Cardiac atrium fibroblast (primary cell): Measurements from ENCODE around the gene DOK5. TPM values are rescaled to one million over a fixed set of nuclear protein-coding genes. Genes with fewer than 3 reads are reported as not detected.

Source experiments
- total RNA-seq: library from RNA; depleted of rRNA; stranded (reverse); fragments of >200 nt; gene quantifications from 2 replicates; pipeline ENCODE4 v1.2.3, GENCODE V29; 2015

Gene DOK5
- 9.9 and 17.7 TPM in 2 replicates for total RNA-seq

DNA sequence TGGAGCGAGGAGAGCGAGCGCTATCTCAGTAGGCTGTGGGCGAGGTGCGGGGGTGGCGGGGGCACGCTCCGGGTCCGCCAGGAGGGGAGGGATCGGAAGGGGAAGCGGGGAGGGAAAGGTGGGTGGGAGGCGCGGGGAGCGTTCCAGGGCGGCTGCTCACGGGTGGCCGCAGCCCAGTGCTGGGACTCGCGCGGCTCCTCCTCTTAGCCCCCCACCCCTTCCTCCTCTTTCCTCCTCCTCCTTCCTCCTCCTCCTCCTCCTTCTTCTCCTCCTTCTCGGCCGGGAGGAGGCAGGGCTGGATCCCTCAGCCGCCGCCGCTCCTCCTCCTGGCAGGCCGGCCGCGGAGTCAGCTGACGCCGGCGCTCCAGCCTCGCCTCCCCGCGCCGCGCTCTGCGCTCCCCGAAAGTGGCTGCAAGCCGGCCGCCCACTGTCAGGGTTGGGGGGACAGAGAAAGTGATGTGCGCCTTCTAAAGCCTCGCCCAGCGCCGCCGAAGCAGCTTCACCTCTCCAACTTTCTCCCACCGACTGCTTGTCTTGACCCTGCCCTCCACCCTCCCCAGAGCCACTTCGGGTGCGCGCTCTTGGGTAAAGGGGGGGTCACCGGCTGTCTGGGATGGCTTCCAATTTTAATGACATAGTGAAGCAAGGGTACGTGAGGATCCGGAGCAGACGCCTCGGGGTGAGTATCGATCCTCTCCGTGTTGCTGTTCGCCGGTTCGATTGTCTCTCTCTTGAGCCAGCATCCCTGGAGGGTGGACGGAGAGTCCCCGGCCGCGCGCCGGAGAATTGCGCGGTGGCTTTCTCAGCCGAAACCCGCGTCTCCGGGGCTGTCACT is at the start of gene DOK5:
Gene DOK5, plus strand, starts transcription at position 260 of the 835 bp plus-strand sequence. Its CDS starts 354 bp downstream, at position 614.

